Measurements from ENCODE around the gene ALKBH2.

The ALKBH2 gene

GRCh38 chr12:109137055-109137454 lies 43.8 kb upstream of the ALKBH2 start:
- no peaks in the 10 kb centered on the region for H3K36me3 ChIP-seq (ENCODE audit: control insufficient read depth, insufficient read depth, low read length)
- peak overlapping the region; percentile 13 for H3K27ac ChIP-seq
- H3K4me1 ChIP-seq: peaks cover 9% of the 10 kb centered on the region
- peaks cover 35% of the 10 kb centered on the region for H3K79me2 ChIP-seq
- no peak overlapping the region for H2AFZ ChIP-seq
- no peak overlapping the region for H3K9ac ChIP-seq
- H3K9me3 ChIP-seq (ENCODE audit: control insufficient read depth, low read length): no peaks in the 10 kb centered on the region
- no peaks in the 10 kb centered on the region for H3K27me3 ChIP-seq (ENCODE audit: control insufficient read depth, insufficient read depth, low read length)
- no peak overlapping the region for H3K4me3 ChIP-seq (ENCODE audit: low read depth, low read length)
- no peak for TF ChIP-seq CTCF (IDR thresholded peaks at IDR 0.05)
- no peak overlapping the region for H3K4me2 ChIP-seq (ENCODE audit: low read length)

- Histone ChIP-seq H3K9ac (no peak overlapping the region), H3K27me3 (ENCODE audit: control insufficient read depth, insufficient read depth, low read length) (no peaks in the 10 kb centered on the region), H3K4me2 (ENCODE audit: low read length) (no peak overlapping the region), H3K27ac (no peak overlapping the region), H3K36me3 (ENCODE audit: control insufficient read depth, insufficient read depth, low read length) (no peaks in the 10 kb centered on the region), H3K79me2 (peaks cover 29% of the 10 kb centered on the region), H3K4me3 (ENCODE audit: low read depth, low read length) (no peak overlapping the region), H3K4me1 (peaks cover 28% of the 10 kb centered on the region), H3K9me3 (ENCODE audit: control insufficient read depth, low read length) (no peaks in the 10 kb centered on the region), H2AFZ (no peak overlapping the region)
- peak; percentile 83 for TF ChIP-seq CTCF (IDR thresholded peaks at IDR 0.05)
These were observed 41.1 kb upstream of the ALKBH2 start for GRCh38 chr12:109134186-109134917.

GRCh38 chr12:109131154-109132050 lies 38.1 kb upstream of the ALKBH2 start:
- Histone ChIP-seq H2AFZ (peak overlapping the region; percentile 51), H3K79me2 (peaks cover 7% of the 10 kb centered on the region), H3K4me3 (ENCODE audit: low read depth, low read length) (peak overlapping the region; percentile 51), H3K4me2 (ENCODE audit: low read length) (peak overlapping the region; percentile 79), H3K4me1 (peaks cover 34% of the 10 kb centered on the region), H3K27me3 (ENCODE audit: control insufficient read depth, insufficient read depth, low read length) (no peaks in the 10 kb centered on the region), H3K27ac (peak overlapping the region; percentile 83), H3K9me3 (ENCODE audit: control insufficient read depth, low read length) (no peaks in the 10 kb centered on the region), H3K36me3 (ENCODE audit: control insufficient read depth, insufficient read depth, low read length) (no peaks in the 10 kb centered on the region), H3K9ac (no peak overlapping the region)
- no peak for TF ChIP-seq CTCF (IDR thresholded peaks at IDR 0.05)

- H3K27ac ChIP-seq: peak overlapping the region; percentile 83
These were observed 37.3 kb upstream of the ALKBH2 start for GRCh38 chr12:109130297-109131153.

More at GRCh38 chr12:109130297-109131153, 37.3 kb upstream of the ALKBH2 start:
- Histone ChIP-seq H3K4me3 (ENCODE audit: low read depth, low read length) (peak overlapping the region; percentile 51), H3K4me1 (peaks cover 42% of the 10 kb centered on the region), H3K36me3 (ENCODE audit: control insufficient read depth, insufficient read depth, low read length) (no peaks in the 10 kb centered on the region), H3K79me2 (peaks cover 4% of the 10 kb centered on the region), H2AFZ (peak overlapping the region; percentile 51), H3K9me3 (ENCODE audit: control insufficient read depth, low read length) (no peaks in the 10 kb centered on the region), H3K4me2 (ENCODE audit: low read length) (peak overlapping the region; percentile 79), H3K9ac (no peak overlapping the region), H3K27me3 (ENCODE audit: control insufficient read depth, insufficient read depth, low read length) (no peaks in the 10 kb centered on the region)
- TF ChIP-seq CTCF (IDR thresholded peaks at IDR 0.05): no peak
